A673 (cell line): Measurements from ENCODE around the gene ABCB6.

Experiments used
- EZH2 ChIP-seq: fragments of 200-600 bp; sonication (generic); IDR thresholded peaks from 2 replicates; pipeline ENCODE4 v1.6.1; 2017; ENCODE audit warnings: borderline replicate concordance, low read depth, mild to moderate bottlenecking, mixed read lengths, antibody characterized with exemption, low read length; ENCODE audit not compliant: poor library complexity, severe bottlenecking
- TF ChIP-seq, protein P1 (sequence below): fragments of 300-800, 200-600 bp; sonication (generic); conservative IDR thresholded peaks from 2 replicates; pipeline ENCODE4 v1.5.1; 2017; ENCODE audit warnings: low read depth, mild to moderate bottlenecking, antibody characterized with exemption, low read length, moderate library complexity, mixed read lengths

DNA sequence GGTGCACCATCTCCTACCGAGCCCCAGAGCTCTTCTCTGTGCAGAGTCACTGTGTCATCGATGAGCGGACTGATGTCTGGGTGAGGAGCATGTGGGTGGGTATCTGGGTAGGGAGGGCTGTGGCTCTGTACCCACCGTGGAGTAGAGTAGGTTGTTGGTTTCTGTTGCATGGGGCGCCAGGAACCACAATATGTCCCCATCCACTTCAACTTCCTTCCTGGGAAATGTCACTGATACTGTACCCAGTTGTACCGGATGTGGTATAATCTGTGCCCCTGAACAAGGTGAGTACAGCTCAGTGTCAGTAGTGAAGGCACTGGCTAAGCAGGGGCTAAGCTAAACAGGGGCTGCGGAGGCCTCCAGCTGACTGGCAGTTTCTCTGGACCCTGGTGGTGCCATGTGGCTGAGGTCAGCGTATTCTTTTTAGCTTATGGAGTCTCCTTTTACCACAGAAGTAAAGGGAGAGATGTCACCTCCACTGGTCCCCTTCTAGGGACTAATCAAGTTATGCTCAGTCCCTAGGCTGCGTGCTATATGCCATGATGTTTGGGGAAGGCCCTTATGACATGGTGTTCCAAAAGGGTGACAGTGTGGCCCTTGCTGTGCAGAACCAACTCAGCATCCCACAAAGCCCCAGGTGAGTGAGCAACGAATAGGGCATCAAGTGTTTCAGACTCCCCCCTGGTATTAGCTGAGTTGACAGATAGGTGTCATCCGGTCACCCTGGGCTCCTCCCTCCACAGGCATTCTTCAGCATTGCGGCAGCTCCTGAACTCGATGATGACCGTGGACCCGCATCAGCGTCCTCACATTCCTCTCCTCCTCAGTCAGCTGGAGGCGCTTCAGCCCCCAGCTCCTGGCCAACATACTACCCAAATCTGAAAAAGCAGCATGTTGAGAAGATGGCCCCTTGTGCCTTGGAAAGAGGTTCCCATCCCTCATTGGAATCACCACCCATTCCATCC lies 29.2 kb upstream of the ABCB6 start:
- TF ChIP-seq, protein P1, sequence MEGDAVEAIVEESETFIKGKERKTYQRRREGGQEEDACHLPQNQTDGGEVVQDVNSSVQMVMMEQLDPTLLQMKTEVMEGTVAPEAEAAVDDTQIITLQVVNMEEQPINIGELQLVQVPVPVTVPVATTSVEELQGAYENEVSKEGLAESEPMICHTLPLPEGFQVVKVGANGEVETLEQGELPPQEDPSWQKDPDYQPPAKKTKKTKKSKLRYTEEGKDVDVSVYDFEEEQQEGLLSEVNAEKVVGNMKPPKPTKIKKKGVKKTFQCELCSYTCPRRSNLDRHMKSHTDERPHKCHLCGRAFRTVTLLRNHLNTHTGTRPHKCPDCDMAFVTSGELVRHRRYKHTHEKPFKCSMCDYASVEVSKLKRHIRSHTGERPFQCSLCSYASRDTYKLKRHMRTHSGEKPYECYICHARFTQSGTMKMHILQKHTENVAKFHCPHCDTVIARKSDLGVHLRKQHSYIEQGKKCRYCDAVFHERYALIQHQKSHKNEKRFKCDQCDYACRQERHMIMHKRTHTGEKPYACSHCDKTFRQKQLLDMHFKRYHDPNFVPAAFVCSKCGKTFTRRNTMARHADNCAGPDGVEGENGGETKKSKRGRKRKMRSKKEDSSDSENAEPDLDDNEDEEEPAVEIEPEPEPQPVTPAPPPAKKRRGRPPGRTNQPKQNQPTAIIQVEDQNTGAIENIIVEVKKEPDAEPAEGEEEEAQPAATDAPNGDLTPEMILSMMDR, result no peak
- no peak for TF ChIP-seq EZH2
